ENCODE results near the gene FBXO40.

FBXO40 gene

DNA sequence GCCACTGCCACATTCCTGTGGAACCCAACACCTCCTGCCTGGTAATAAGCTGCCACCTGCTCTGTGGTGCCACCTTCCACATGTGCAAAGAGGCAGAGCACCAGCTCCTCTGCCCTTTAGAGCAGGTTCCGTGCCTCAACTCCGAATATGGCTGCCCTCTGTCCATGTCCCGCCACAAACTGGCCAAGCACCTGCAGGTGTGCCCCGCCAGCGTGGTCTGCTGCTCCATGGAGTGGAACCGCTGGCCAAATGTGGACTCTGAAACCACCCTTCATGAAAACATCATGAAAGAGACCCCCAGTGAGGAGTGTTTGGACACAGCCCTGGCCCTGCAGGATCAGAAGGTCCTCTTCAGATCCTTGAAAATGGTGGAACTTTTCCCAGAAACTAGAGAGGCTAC, 28.3 kb downstream of the FBXO40 start:
- no peak for DNase-seq

GRCh38 chr3:121624147-121624899, 31.1 kb downstream of the FBXO40 start:
- DNase-seq: no peak

DNA sequence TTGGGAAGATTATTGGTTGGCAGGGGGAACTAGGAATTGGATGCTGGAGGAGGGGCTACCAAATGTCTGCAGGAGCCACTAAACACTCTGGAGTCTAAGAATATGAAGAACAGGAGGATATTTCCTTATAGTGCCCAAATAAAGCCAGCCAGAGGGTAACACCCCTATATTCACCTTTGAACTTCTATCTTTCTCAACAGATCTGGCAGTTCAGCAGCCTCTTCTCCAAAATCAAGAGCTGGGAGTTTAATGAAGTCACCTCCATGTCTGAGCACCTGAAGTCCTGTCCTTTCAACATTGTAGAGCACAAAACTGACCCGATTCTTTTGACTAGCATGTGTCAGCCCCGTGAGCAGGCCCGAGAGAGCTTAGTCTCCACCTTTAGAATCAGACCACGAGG, 33.3 kb downstream of the FBXO40 start:
- no peak for DNase-seq

DNA sequence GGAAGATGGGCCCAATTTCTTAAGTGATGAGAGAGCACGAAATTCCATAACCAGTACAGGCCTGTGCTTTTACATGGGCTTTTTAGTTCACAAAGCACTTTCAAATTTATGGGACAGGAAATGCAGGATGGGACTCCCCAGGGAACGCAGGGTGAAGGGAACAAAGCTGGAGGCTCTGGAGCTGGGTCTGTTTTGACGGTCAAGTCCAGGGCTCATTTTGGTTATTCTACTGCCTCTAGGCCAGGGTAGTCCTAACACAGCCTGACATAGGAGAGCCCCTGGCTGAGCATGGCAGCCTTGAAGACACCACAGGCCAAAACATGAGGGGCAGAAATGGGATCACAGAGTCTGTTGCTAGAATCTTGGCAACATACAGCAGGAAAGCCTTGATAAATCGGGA, 34.0 kb downstream of the FBXO40 start:
- no peak for DNase-seq

DNA sequence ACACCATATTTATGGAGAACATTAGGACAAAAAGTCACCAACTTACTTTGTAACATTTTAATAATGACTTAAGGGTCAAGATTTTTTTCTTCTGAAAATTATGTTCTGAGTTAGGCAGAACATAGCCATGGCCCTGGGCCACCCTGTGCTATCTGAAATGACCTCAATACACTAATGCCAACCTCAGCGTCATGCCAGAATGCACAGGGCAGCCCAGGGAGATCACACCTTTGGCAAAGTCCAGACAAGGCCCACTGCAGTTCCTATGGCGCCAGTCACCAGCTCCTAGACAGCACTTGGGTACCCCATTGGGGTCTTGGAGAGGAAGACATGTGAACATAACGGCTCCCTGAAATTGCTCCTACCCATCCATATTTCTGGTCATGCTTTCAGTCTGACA, 34.4 kb downstream of the FBXO40 start:
- no peak for DNase-seq

DNA sequence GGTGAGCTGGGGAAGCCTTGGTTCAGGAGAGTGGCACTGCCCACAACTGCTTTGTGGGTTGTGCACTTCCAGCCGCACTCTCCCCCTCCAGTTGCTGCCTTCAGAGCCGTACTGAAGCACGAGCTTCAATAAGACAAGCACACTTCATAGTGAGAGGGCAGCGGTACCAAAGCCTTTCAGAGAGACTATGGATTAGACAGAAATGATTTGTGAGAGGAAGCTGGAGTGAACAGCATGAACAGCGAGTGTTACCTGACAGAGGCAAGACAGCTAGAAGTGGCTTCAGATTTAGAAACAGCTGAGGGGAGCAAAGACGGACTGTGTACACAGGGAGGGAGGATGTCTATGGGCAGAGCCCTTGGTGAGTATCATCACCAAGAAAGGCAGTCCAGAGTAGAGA, 36.4 kb downstream of the FBXO40 start:
- DNase-seq: no peak

DNA sequence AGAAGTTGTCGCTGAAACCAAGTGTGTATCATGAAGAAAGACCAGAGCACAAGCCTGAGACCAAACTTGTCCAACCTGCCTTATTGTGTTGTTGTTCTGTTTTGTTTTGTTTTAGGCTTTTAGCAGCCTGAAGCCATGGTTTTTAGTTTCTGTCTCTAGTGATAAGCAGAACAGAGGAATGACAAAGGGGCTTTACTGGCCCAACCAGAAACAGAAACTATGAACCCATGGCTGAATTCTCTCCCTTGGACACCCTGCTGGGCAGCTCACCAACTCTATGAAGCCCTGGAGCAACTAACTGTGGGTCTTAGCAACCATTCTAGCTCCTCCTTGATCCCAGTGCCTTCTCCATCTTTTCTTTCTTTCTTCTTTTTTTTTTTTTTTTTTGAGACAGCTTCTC, 37.2 kb downstream of the FBXO40 start:
- no peak for DNase-seq

- DNase-seq: no peak
Measured at GRCh38 chr3:121637922-121638321, 44.7 kb downstream of the FBXO40 start.

GRCh38 chr3:121641127-121641526, 47.9 kb downstream of the FBXO40 start:
- no peak for DNase-seq

DNA sequence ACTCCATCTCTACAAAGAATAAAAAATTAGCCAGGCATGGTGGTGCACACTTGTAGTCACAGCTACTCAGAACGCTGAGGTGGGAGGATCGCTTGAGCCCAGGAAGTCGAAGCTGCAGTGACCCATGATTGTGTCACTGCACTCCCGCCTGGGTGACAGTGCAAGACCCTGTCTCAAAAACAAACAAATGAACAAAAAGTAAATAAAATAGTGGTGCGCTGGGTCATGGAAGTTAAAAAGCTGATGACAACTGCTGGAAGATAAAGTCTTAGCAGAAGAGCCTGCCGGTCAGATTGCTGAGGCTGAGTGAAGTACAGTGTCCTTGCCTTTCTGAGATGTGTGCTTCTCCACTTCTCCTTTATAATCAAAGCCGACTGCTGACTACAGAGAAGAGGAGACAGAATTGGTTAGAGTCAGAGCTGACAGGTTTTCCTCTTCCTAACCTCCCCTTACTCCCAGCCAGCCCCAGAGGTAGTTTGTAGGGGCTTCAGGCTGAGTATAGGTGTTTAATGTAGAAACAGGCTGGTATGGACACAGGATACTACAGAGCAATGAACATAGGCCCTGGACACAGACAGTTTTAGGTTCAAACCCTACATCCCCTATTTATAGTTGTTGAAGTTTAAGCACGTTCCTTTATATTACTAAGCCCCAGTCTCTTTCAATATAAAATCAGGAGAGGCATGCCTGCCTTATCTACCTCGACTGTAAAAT, 49.6 kb downstream of the FBXO40 start:
- no peak for DNase-seq

DNA sequence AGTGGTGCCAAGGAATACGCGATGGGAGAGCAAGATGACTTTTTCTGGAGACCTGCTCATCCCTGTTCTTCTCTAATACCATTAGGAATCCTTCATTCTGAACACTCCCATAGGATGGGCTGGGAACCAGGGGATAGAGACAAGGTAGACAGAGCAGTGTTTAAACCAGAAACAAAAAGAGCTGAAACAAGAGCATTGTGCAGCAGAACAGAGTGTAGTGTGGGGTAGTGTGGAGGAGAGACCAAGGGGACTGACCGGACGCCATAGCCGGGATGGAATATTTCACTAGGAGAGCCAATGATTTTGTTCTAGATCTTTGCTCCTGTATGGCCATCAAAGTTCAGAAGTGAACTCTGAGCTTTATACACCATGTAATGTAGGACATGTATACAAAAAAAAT, 51.9 kb downstream of the FBXO40 start:
- DNase-seq: no peak

DNA sequence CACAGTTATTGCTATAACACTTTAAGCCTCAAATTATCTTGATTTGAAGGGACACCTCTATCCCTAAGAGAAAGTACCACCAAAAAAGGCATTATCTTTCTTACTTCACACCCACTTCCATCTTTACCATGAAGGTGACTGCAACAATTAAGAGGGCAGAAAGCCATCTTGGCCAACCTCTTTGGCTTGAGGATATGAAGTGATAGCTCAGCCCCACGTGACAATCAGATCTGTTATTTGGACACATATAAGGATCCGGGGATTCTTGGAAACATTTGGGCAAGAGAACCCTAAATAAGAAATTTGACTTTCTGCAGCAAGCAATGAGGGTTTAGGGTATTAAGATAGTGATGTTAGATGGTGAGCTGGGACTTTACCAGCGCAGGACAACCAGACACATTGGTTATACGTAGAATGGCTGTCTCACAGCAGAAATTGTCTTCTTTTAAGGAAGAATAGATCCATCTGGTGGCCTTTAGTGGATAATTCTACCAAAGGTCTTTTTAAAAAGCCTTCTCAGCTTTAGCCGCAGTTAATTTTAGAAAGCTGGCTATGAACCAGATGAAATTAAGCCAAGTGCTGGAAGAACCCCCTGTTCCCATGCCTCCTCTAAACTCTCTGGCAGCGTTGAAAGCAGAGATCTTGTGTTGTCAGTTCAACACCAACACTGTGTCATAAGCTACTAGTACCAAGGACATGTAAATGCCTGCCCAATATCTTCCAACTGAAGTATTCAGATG, 55.2 kb downstream of the FBXO40 start:
- no peak for DNase-seq

GRCh38 chr3:121649645-121650044, 56.5 kb downstream of the FBXO40 start:
- DNase-seq: no peak

- DNase-seq: no peak
Measured at GRCh38 chr3:121651684-121652083, 58.5 kb downstream of the FBXO40 start.

DNA sequence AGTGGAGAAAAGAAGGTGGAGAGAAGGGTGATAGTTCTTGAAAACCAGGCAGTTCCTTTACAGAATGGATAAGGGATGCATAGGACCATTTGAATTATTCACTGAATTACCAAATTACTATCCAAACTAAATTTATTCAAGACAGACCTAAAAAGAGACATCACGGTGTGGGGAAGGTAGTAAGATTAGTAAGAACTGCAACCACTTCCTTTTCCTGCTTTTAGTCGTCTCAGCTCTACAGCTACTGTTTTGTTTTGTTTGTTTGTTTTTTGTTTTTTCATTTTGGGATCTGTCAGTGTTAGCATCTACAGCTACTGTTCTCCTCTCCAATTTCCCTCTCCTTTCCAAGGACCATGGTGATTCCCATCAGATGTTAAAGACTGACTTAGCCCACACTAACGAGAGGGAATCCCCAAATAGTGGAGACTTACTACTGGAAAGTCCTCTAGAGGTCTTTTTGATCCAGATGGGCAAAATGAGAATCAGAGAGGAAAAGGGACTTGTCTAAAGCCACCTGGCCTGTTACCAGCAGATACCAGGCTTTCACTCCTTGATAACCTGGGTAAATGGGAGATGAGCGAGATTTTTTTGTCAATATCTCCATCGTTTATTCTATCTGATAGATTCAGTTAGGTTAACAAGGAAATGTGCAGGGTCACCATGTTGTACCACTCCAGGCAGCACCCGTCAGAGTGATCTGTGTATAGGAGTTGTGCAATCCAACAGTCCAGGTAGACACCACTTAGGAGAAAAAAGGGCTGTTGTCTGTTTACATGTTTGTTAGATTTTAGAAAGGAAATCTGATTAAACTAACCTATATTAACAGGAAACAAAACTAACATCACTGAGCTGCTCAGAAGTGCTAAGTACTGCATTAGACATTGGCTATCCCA, 61.6 kb downstream of the FBXO40 start:
- DNase-seq: no peak

DNA sequence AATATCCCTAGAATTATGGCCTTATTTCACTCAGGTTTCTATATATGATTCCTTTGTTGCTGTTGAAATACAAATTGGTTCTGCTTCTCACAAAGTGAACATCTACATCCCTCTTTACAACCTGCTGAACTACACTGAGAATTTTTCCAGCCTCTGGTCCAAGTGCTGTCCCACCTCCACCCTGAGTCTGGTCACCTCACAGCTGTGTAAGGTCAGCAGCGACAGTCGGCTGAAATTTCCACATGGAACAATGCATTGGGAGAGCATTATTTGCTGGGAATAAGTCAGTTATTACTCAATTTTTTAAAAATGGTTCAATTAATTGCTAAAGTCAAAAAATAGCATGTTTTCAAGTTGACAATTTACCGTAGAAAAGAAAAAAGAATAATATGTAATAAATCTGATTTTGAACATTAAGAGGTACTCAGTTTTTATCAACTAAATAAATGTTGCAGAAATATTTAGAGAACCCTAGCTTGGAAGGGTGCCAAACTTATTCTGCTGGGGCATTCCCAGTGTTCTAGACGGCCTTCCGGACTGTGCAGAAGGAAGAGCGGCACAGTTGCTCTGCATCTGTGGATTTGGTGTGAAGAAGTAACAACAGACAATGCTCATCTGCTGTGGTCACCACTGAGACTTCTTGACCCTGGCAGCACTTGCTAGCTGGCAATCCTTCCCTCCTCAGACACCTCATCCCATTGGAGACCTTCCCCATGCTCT, 65.7 kb downstream of the FBXO40 start:
- no peak for DNase-seq

- no peak for DNase-seq
Measured at GRCh38 chr3:121659586-121659985, 66.4 kb downstream of the FBXO40 start.

DNA sequence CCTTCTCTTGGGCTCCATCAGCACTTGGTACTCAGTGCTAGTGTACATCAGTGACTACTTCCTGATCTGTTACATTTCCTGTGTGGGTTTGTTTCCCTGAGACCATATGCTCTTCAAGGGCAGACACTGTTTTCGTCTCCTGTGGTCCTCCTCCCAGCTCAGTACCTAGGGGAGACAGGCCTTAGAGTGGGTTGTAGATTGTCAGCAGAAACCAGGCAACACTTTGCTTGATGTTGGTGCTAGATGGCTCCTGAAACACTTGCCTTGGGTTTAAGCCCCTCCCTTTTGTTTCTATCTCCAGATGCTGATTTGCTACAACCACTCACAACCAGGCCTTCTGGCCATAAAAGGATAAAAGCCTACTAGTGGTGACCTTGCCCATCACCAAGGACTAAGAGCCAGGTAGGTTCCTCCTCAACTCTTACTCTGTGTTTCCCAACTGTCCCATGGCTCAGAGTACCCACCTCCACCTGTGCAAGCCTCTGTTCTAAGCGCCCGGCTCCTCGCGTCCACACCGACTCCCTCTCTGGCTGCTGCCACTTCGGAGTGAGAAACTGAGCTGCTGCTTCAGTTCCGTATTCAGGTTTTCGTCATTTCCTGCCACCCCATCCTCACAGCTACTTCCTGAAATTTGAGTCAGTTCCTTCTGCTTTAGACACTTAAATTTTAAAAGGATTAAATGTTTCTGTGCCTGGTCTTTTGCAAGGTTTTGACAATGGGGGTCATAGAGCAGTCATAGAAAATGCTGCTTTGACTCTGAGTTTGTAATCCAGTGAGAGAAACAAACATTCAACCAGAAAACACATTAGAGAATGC, 67.4 kb downstream of the FBXO40 start, which contains the start of gene HCLS1:
Gene HCLS1, minus strand, starts transcription at position 548 of the 816 bp plus-strand sequence. CDS start 2,556 bp downstream, outside the sequence.
- DNase-seq: peak; percentile 83 to 84

- no peak for DNase-seq
Measured at GRCh38 chr3:121661376-121661775, 68.2 kb downstream of the FBXO40 start.

GRCh38 chr3:121662742-121663141, 69.6 kb downstream of the FBXO40 start:
- DNase-seq: no peak
